PC-3 (cell line): ENCODE results near the gene TAC4. TPM values are rescaled to one million over a fixed set of nuclear protein-coding genes. Genes with fewer than 3 reads are reported as not detected.
"Not testable (repeated sequence)": the region's sequence is repeated elsewhere in the genome, so short reads cannot be mapped to it uniquely, and the experiment has no call there.

Source experiments
- ATAC-seq: fragments of 200-7000 bp; cut with Tn5 transposase; 2 replicates; pipeline ENCODE4 v1.9.1; 2020; ENCODE audit warnings: mild to moderate bottlenecking, moderate library complexity
- BruUV-seq: library from RNA; stranded (reverse); fragments of 400-500 nt; replicated peaks from 2 replicates; lab custom pipeline; 2021; lab: Mats Ljungman, UMichigan
- CTCF ChIA-PET: fragments of 300-600 bp; sonication (Branson Sonifier 250); formaldehyde crosslinking; loops from one replicate; lab custom pipeline; 2022; ENCODE audit warnings: antibody characterized with exemption; lab: Charles Lee
- POLR2A ChIA-PET: fragments of 300-600 bp; sonication (Branson Sonifier 250); formaldehyde crosslinking; loops from one replicate; lab custom pipeline; 2022; ENCODE audit warnings: antibody characterized with exemption; ENCODE audit not compliant: unreplicated experiment; lab: Charles Lee
- DNase-seq: peaks from one replicate; pipeline ENCODE4 v3.0.0-alpha.2; 2015
- H2AFZ ChIP-seq: fragments of 300-600 bp; sonication (generic); 2 replicates; pipeline ENCODE4 v1.6.0; 2016; ENCODE audit warnings: antibody characterized with exemption, low read length
- H3F3A ChIP-seq: fragments of 300-600 bp; sonication (generic); one replicate; pipeline ENCODE4 v1.6.0; 2017; ENCODE audit warnings: antibody characterized with exemption, low read length, control low read depth, mild to moderate bottlenecking; ENCODE audit not compliant: unreplicated experiment
- H3K27ac ChIP-seq: fragments of 300-600 bp; sonication (generic); 2 replicates; pipeline ENCODE4 v1.5.1; 2016; ENCODE audit warnings: mild to moderate bottlenecking, low read length
- H3K27me3 ChIP-seq: fragments of 300-600 bp; sonication (generic); 2 replicates; pipeline ENCODE4 v1.6.1; 2016; ENCODE audit warnings: low read length, mixed read lengths
- H3K36me3 ChIP-seq: fragments of 300-600 bp; sonication (generic); 2 replicates; pipeline ENCODE4 v1.6.1; 2016; ENCODE audit warnings: low read depth, mixed run types, low read length, mixed read lengths
- H3K4me1 ChIP-seq: fragments of 300-600 bp; sonication (generic); 2 replicates; pipeline ENCODE4 v1.5.1; 2016; ENCODE audit warnings: low read length; ENCODE audit not compliant: insufficient read depth
- H3K4me2 ChIP-seq: fragments of 300-600 bp; sonication (generic); 2 replicates; pipeline ENCODE4 v1.6.0; 2016; ENCODE audit warnings: low read length
- H3K4me3 ChIP-seq: fragments of 300-600 bp; sonication (generic); 2 replicates; pipeline ENCODE4 v1.5.1; 2016; ENCODE audit warnings: mild to moderate bottlenecking, low read length, mixed read lengths
- H3K79me2 ChIP-seq: fragments of 300-600 bp; sonication (generic); 2 replicates; pipeline ENCODE4 v1.6.1; 2017; ENCODE audit warnings: low read length, mixed read lengths
- H3K9ac ChIP-seq: fragments of 300-600 bp; sonication (generic); 2 replicates; pipeline ENCODE4 v1.6.0; 2016; ENCODE audit warnings: mild to moderate bottlenecking, low read length
- H3K9me2 ChIP-seq: fragments of 300-600 bp; sonication (generic); replicated peaks from 2 replicates; pipeline ENCODE4 v1.6.1; 2016; ENCODE audit warnings: mixed run types, low read length, mixed read lengths
- H3K9me3 ChIP-seq: fragments of 300-600 bp; sonication (generic); 2 replicates; pipeline ENCODE4 v1.6.1; 2016; ENCODE audit warnings: low read length, mixed read lengths
- H4K20me1 ChIP-seq: fragments of 300-600 bp; sonication (generic); 2 replicates; pipeline ENCODE4 v1.6.1; 2016; ENCODE audit warnings: low read length, mixed read lengths
- EZH2 ChIP-seq: fragments of 300-600 bp; sonication (generic); IDR thresholded peaks from one replicate; pipeline ENCODE4 v1.6.1; 2017; ENCODE audit warnings: antibody characterized with exemption, mild to moderate bottlenecking, low read length; ENCODE audit not compliant: unreplicated experiment
- EZH2phosphoT487 ChIP-seq: fragments of 300-600 bp; sonication (generic); IDR thresholded peaks from 2 replicates; pipeline ENCODE4 v1.6.1; 2018; ENCODE audit warnings: mild to moderate bottlenecking, antibody characterized with exemption, low read length, borderline replicate concordance
- intact Hi-C: fragments of 100-400 bp; cut with micrococcal nuclease; formaldehyde crosslinking; loops from 2 replicates; pipeline ENCODE4 v1.9.0; 2023
- total RNA-seq: library from RNA; depleted of rRNA; stranded (reverse); fragments of >200 nt; gene quantifications from 2 replicates; pipeline ENCODE4 v1.2.3, GENCODE V29; 2014
- TF ChIP-seq, protein P1 (sequence below): fragments of 300-600 bp; sonication (generic); conservative IDR thresholded peaks from 2 replicates; pipeline ENCODE4 v1.5.1; 2017; ENCODE audit warnings: antibody characterized with exemption, low read depth, mild to moderate bottlenecking, low read length

TAC4 gene
- total RNA-seq, 1 experiment from 2014 or later = not detected

DNA sequence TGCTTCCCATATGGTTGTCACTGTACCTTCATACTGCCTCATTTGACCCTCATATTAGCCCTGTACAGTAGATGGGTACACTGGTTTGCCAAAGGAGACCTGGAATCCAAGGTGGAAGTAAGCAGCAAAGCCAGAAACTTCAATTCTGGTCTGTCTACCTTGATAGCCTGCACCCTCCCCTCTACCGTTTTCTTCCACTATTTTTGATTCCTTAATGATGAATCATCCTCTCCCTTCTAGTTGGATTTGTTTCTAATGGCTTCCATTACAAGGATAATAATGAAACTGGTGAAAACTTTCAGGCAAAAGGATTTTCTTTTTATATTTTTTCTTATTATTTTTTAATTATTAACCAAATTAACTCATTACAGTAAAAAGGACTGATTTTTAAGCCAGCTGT is 17.3 kb downstream of the TAC4 start:
- Histone ChIP-seq H3K36me3 (peaks cover 38% of the 10 kb centered on the region), H3K27me3 (no peaks in the 10 kb centered on the region), H3K4me2 (no peak overlapping the region), H3K9me2 (no peaks in the 10 kb centered on the region), H3K9me3 (no peaks in the 10 kb centered on the region), H3K4me3 (no peak overlapping the region), H2AFZ (no peak overlapping the region), H3K9ac (no peak overlapping the region), H3K27ac (no peak overlapping the region), H3F3A (no peaks in the 10 kb centered on the region), H4K20me1 (no peaks in the 10 kb centered on the region), H3K79me2 (no peaks in the 10 kb centered on the region), H3K4me1 (peaks cover 5% of the 10 kb centered on the region; the same call in 1 of the 2 replicates)
- no peak for TF ChIP-seq EZH2
- TF ChIP-seq, protein P1, sequence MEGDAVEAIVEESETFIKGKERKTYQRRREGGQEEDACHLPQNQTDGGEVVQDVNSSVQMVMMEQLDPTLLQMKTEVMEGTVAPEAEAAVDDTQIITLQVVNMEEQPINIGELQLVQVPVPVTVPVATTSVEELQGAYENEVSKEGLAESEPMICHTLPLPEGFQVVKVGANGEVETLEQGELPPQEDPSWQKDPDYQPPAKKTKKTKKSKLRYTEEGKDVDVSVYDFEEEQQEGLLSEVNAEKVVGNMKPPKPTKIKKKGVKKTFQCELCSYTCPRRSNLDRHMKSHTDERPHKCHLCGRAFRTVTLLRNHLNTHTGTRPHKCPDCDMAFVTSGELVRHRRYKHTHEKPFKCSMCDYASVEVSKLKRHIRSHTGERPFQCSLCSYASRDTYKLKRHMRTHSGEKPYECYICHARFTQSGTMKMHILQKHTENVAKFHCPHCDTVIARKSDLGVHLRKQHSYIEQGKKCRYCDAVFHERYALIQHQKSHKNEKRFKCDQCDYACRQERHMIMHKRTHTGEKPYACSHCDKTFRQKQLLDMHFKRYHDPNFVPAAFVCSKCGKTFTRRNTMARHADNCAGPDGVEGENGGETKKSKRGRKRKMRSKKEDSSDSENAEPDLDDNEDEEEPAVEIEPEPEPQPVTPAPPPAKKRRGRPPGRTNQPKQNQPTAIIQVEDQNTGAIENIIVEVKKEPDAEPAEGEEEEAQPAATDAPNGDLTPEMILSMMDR = no peak
- no peak for TF ChIP-seq EZH2phosphoT487
- DNase-seq (peak; percentile 47), ATAC-seq (peak; percentile 49)
- ChIA-PET CTCF (interaction anchor here (0.7 kb wide), 1 partner anchor 59 kb away, joined by 11 read pairs; no protein-coding TSS in a partner anchor), POLR2A (interaction anchor here (0.6 kb wide), 1 partner anchor 9 kb away, joined by 9 read pairs; no protein-coding TSS in a partner anchor)
- intact Hi-C loops = no loop called here
- BruUV-seq = no TSS peak

GRCh38 chr17:49829026-49829425 is 18.8 kb downstream of the TAC4 start:
- BruUV-seq = no TSS peak
- no peaks in the 10 kb centered on the region for H4K20me1 ChIP-seq
- TF ChIP-seq EZH2phosphoT487 (no peak), EZH2 (no peak)
- TF ChIP-seq, protein P1 = no peak
- no peak overlapping the region for H3K4me3 ChIP-seq
- H3K9me2 ChIP-seq = no peaks in the 10 kb centered on the region
- ATAC-seq (no peak), DNase-seq (no peak)
- intact Hi-C loops = no loop called here
- no peaks in the 10 kb centered on the region for H3K9me3 ChIP-seq
- no peaks in the 10 kb centered on the region for H3K79me2 ChIP-seq
- H3K4me2 ChIP-seq = no peak overlapping the region
- H2AFZ ChIP-seq = no peak overlapping the region
- no peak overlapping the region for H3K27ac ChIP-seq
- H3K9ac ChIP-seq = no peak overlapping the region
- CTCF ChIA-PET = no interaction called here
- H3F3A ChIP-seq = no peaks in the 10 kb centered on the region
- H3K27me3 ChIP-seq = no peaks in the 10 kb centered on the region
- peaks cover 54% of the 10 kb centered on the region for H3K36me3 ChIP-seq
- POLR2A ChIA-PET = no interaction called here
- H3K4me1 ChIP-seq = peaks cover 5% of the 10 kb centered on the region; the same call in 1 of the 2 replicates

- ATAC-seq = not testable (repeated sequence)
- BruUV-seq = TSS peak; percentile 12
- H3K36me3 ChIP-seq = peaks cover 57% of the 10 kb centered on the region
Measured at GRCh38 chr17:49828325-49828724, 19.5 kb downstream of the TAC4 start.

More at GRCh38 chr17:49828325-49828724, 19.5 kb downstream of the TAC4 start:
- H3K4me2 ChIP-seq, H2AFZ ChIP-seq, H3K27ac ChIP-seq, H3K9me2 ChIP-seq, H4K20me1 ChIP-seq, H3K27me3 ChIP-seq, H3K9ac ChIP-seq, H3K4me1 ChIP-seq, H3K4me3 ChIP-seq, H3K79me2 ChIP-seq, CTCF ChIA-PET, intact Hi-C loops, H3K9me3 ChIP-seq, DNase-seq, H3F3A ChIP-seq, POLR2A ChIA-PET: not testable (repeated sequence)
